ENCODE measurements around the gene ZMYM4.

- TF ChIP-seq EP300 (IDR thresholded peaks at IDR 0.05) (no peak), CTCF (IDR thresholded peaks at IDR 0.05) (no peak)
Measured at GRCh38 chr1:35253941-35254340, 14.6 kb upstream of the ZMYM4 start.
